Measurements from ENCODE around the gene PALLD. TPM values are rescaled to one million over a fixed set of nuclear protein-coding genes. Genes with fewer than 3 reads are reported as not detected.

Gene PALLD
- total RNA-seq, 1 experiment from 2014 or later: 6.5 TPM

GRCh38 chr4:168607215-168607614 lies 110.4 kb downstream of the PALLD start:
- Histone ChIP-seq H3K27ac (ENCODE audit: low read length) (no peak overlapping the region), H3K4me3 (ENCODE audit: low read depth in 2 of 2, low read length in 2 of 2) (no peak overlapping the region), H3K4me1 (ENCODE audit: control insufficient read depth, insufficient read depth, low read length) (no peaks in the 10 kb centered on the region), H3K36me3 (ENCODE audit: control insufficient read depth, insufficient read depth, low read length) (no peaks in the 10 kb centered on the region), H3K27me3 (ENCODE audit: control insufficient read depth, insufficient read depth, low read length) (no peaks in the 10 kb centered on the region), H3K9me3 (ENCODE audit: control insufficient read depth, insufficient read depth, low read depth, low read length) (no peaks in the 10 kb centered on the region)
- no TSS peak for BruUV-seq (replicated peaks)
- in situ Hi-C loops (cut with HindIII; ENCODE audit: low pct_unique_long_range_greater_than_20kb, low sequenced_read_pairs): no loop called here
- ChIA-PET CTCF (no interaction called here), POLR2A (no interaction called here)
- intact Hi-C loops (cut with micrococcal nuclease; ENCODE audit: unreplicated experiment): no loop called here
- ATAC-seq (no peak), DNase-seq (ENCODE audit: low read depth, low spot score) (no peak)
- no peak for TF ChIP-seq CTCF (IDR thresholded peaks at IDR 0.05)
- TF ChIP-seq POLR2AphosphoS5 (IDR thresholded peaks at IDR 0.05; ENCODE audit: low read depth, low read length): no peak
- TF ChIP-seq TCF7L2 (IDR thresholded peaks at IDR 0.05; ENCODE audit: low read depth, low read length): no peak
- TF ChIP-seq SIN3A (IDR thresholded peaks at IDR 0.05; ENCODE audit: borderline replicate concordance, insufficient read depth, low read depth, low read length): no peak
- no peak for TF ChIP-seq REST (IDR thresholded peaks at IDR 0.05; ENCODE audit: insufficient read depth in 1 of 2, low read depth in 2 of 2, low read length in 1 of 2)

- no peaks in the 10 kb centered on the region for H3K36me3 ChIP-seq (ENCODE audit: control insufficient read depth, insufficient read depth, low read length)
- no TSS peak for BruUV-seq (replicated peaks)
- DNase-seq (ENCODE audit: low read depth, low spot score): no peak
- no peak for ATAC-seq
- in situ Hi-C loops (cut with HindIII; ENCODE audit: low pct_unique_long_range_greater_than_20kb, low sequenced_read_pairs): no loop called here
- H3K27ac ChIP-seq (ENCODE audit: low read length): no peak overlapping the region
- POLR2A ChIA-PET: no interaction called here
- H3K4me1 ChIP-seq (ENCODE audit: control insufficient read depth, insufficient read depth, low read length): no peaks in the 10 kb centered on the region
- no peak for TF ChIP-seq REST (IDR thresholded peaks at IDR 0.05; ENCODE audit: insufficient read depth in 1 of 2, low read depth in 2 of 2, low read length in 1 of 2)
- no peak for TF ChIP-seq TCF7L2 (IDR thresholded peaks at IDR 0.05; ENCODE audit: low read depth, low read length)
- no peak for TF ChIP-seq SIN3A (IDR thresholded peaks at IDR 0.05; ENCODE audit: borderline replicate concordance, insufficient read depth, low read depth, low read length)
- no peak for TF ChIP-seq CTCF (IDR thresholded peaks at IDR 0.05)
- no peak for TF ChIP-seq POLR2AphosphoS5 (IDR thresholded peaks at IDR 0.05; ENCODE audit: low read depth, low read length)
- intact Hi-C loops (cut with micrococcal nuclease; ENCODE audit: unreplicated experiment): no loop called here
- CTCF ChIA-PET: no interaction called here
- no peaks in the 10 kb centered on the region for H3K9me3 ChIP-seq (ENCODE audit: control insufficient read depth, insufficient read depth, low read depth, low read length)
- H3K27me3 ChIP-seq (ENCODE audit: control insufficient read depth, insufficient read depth, low read length): no peaks in the 10 kb centered on the region
- no peak overlapping the region for H3K4me3 ChIP-seq (ENCODE audit: low read depth in 2 of 2, low read length in 2 of 2)
These were observed 111.9 kb downstream of the PALLD start for GRCh38 chr4:168608771-168609170.

Data from Panc1 (cell line).